Activated CD4-positive, CD25-positive, alpha-beta regulatory T cell treated with anti-CD3 and anti-CD28 coated beads, Interleukin-2, amount 50 U/mL, for 72 hours (primary cell): ENCODE measurements around the gene CDH4.
"Not testable (repeated sequence)": the region's sequence is repeated elsewhere in the genome, so short reads cannot be mapped to it uniquely, and the experiment has no call there.

Source experiments
- DNase-seq: peaks from one replicate; pipeline ENCODE4 v3.0.0; 2021

Gene CDH4

DNA sequence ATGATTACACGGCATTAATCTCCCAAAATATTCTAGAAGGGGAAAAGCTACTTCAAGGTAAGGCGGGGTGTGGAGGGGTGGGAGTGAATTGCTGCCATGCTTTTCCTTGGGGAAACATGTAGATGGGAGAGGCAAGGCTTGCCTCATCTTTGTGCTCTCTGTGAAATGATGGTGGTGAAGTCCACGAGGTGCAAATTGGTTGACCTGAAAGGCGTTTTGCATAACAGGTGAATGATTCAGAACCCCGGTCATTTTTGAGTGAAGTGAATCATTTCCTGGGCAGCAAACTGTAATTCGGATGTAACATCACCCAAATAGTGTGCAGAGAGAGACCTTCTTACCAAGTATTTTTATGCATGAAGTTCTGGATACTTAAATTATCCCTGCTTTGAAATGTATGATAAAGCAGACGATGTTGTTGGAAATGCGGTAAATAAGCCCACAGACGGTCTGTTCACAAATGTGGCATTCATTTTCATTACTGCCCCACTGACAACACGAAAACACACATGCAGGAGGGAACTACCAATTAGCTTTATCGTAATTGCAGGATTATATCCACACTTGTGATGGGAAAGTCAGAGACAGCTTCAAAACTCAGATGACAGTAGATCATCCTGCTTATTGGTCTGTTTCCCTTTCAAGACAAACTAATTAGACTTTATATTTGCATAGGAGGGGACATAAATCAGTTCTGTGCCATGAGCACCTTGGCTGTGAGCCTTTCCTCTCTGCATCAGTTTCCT lies 3.0 kb downstream of the CDH4 start:
- DNase-seq = no peak

DNA sequence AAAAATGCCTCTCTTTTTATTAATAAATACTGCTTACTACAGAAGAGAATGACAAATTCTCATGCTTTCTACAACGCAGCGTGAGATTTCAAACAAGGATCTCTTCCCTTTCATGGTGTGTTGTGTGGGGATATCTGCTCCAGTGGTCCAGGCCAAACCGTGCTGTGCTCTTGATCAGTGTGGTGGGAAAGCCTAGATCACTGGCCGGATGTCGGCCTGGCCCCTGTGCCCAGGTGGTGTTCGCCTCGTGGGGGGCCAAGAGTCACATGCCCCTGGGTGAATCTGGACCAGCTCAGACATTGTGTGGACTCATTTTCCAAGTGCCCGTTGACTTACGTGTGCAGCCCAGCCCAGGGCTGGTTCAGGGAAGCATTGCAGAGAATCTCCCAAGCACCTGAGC lies 4.3 kb downstream of the CDH4 start:
- DNase-seq = no peak

DNA sequence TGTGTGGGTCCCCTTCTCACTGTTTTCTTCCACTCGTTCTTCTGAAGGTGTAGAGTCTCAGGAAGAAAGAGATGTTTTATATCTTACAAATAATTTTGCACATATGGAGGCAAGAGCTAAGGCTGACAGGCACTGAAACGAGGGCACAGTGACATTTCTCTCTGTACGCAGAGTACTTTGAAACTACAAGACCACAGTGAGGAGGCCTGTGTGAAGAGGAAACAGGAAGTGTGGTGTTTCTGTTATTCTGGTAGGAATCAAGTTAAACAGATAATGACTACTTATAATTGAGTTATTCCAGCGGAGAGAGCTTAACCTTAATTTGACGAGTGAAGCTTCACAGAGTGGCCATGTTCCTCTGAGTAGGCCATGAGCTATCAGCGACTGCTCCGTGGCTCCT lies 4.8 kb downstream of the CDH4 start:
- DNase-seq = no peak

DNA sequence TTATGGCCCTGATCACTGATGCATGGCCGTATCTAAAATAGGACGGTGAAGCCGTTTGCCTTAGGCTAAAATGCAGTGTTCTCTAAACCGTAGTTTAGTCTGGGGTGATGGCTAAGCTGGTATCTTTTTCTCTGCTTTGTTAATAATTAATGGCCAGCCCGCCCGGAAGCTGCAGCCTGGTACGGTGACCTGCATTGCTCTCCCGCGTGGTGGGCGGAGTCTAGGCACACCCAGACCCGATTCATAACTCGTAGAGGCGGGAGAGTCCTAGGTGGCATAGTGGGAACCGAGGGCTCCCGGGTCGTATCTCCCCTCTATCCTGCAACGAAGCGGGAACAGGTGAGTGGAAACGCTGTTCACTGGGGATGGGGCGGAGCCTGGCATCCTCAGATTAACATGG lies 5.5 kb downstream of the CDH4 start:
- no peak for DNase-seq

DNA sequence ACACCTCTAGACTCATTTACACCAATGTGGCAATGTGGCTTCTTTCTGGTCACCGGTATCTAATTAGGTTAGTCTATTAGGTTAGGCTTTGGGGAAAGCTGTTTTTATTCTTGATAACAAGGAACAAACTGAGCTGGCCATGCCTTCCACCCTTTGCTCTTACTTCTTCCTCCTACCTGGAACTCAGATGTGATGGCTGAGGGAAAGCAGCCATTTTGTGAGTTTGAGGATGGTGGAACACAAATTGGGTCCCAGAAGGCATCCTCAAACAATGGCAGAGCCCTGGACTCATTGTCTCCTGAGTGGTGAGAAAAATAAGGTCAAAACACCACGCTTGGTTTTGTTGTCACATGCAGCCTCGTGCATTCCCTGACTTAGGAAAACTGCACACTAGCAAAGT lies 7.7 kb downstream of the CDH4 start:
- no peak for DNase-seq

DNA sequence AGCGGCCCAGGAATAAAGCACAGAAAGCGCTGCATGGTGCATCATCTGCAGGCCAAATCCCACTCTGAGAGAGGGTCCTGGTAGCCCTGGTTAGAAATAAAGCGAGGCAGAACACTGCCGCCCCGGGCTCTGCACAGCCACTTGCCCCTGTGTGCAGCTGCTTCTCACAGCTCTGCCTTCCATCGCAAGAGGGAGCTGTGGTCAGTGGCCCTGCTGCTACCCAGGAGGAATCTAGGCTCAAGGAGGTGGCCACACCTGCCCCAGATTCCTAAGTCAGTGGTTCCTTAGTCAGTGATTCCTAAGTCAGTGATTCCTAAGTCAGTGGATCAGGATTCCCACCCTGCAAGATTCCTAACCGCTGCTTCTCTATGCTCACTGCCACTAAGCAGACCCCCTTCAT lies 8.8 kb downstream of the CDH4 start:
- no peak for DNase-seq

DNA sequence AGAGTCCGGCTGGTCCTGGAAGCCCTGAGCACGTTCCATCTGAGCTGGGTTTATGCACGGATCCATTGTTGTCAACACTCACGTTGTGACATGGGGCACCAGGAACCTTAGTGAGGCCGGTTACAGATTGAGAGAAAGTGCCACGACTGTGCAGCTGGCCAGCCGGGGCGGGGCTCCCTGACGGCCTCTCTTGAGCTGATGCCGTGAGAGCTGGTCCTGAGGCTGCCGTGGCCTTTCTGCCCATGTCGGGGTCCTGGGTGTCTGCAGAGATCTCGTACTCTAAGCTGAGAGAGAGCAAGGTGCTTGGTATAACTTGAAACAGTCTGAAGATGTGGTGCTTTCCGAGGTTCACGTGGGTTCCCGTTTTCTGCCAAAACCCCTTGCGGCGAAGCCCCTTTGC lies 10.0 kb downstream of the CDH4 start:
- no peak for DNase-seq

DNA sequence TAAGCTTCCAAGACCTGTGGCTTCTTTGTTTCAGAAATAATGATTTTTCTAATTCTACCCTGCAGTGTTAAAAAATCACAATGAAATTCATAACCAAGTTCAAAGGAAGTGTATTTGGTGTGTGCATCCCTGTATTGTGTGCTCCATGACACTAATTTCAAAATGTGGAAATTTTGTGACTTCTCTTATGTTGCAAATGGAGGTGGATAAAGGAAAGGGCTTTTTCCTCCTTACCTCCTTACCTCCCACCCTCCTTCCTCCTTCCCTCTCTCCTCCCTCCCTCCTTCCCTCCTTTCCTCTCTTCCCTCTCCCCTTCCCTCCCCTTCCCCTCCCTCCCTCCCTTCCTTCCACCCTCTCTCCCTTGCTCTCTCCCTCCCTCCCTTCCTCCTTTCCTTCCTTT lies 10.5 kb downstream of the CDH4 start:
- DNase-seq = no peak

DNA sequence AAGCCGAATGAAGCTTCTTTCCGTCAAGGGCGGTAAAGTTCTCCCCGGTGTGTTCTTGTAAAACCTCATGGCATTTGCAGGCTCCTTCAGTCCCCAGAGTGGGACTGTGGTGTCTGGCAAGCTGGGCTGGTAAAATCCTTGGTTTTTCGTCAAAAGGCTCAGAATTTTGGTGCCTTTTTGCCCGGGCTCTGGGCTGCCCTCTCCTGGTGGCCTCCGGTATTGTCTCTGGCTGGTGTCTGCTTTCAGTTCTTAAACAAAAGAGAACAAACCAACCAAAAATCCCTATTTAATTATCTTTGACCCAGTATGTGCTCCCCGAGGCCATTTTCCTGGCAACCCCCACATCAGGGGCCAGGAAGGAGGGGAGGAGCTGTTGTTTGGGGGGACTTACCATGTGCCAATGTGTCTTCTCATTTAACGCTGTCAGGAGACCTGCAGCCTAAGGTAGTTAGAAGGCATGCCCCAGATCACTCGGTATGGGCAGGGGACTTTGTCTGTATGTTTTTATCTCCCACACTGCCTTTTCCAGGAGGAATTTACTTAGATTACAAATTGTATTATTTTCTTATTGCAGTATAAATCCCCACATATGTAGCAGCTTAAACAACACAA lies 11.1 kb downstream of the CDH4 start:
- peak; percentile 56 for DNase-seq

DNA sequence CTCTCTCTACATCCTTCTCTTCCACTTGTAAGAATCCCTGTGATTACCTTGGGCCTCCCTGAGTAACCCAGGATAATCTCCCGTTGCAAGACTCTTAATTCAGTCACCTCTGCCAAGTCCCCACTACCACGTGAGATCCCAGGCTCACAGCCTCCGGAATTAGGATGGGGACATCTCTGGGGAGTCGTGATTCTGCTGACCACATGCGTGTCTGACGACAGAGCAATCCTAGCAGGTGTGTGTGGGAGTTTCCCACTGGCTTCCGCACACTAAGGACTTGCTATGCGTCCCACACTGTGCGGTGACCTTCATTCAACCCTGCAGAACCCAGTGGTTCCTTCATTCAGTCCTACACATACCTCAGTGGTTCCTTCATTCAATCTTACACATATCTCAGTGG lies 11.9 kb downstream of the CDH4 start:
- DNase-seq = no peak

DNA sequence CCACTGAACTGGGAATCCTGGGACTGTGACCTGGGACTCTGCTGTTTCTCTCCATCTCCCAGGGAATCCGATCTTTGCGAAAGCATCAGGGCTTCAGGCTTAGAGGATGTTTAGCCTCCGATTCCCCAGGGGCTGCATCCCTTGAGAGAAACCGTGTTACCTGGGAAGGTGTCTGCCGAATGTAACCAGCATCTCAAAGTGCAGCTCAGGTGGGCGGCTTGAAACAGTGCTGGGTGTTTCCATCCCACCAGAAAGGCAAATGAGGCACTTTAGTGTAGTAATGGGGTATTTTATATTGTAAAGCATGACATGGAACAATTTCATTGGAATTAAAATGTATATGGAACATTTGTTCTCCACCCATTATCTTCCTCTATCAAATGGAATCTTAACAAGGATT lies 15.2 kb downstream of the CDH4 start:
- DNase-seq = no peak

DNA sequence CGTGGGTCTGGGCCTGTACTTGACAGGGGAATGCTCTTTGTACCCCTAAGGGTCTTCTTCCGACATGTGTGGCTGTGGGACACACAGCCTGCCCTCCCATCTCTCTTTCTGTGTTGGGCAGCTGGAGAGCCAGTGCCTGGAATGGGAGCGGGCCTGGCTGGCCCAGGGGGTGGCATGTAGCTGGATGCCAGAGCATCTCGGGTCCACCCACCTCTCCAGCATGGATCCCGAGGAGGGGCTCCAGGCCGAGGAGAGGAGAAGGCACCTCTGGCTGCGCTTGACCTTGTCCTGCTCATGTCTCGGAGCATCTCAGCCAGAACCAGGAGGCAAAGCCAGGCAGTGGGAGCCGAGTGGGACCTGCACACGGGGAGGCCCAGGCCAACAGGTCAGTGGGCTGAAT lies 16.0 kb downstream of the CDH4 start:
- DNase-seq = no peak

DNA sequence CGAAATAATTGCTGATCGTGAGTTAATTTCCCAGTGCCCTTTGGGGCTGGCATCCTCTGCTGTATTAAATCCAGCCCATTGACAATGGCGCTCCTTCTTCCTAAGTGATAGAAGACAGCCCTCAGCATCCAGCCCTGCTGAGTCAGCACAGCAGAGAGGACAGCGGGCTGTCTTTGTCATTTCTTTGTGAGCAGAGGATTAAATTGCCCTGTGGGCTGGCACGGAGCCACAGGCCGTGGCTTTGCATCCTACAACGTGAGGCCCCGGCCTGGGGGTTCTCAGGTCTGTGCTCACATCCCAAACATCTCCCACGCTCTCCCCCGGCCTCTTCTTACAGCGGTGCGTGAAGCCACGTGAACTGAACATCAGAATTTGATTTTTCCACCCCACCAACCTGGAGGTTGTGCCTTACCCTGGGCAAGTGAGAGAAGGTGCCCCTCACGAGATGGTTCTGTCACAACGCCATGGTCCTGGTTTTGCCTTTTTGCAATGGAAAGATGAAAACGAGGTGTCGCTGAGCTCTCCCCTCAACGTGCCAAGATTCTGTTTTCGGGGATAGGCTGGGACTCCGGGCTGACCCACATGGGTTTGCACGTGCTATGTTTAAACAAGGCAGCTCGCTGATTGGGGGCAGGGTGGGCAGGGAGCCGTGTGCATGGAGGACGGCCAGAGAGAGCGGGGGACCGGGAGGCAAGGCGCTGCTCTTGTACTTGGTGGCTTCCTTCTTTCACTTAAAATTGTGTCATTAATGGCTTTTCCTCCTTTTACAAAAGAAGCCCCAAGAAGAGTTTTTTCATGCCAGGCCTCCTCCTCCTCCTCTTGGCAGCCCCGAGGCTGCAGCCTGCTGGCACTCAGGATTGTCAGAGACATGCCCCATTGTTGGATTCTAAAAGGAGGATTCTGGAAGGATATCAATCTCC lies 19.5 kb downstream of the CDH4 start:
- no peak for DNase-seq

DNA sequence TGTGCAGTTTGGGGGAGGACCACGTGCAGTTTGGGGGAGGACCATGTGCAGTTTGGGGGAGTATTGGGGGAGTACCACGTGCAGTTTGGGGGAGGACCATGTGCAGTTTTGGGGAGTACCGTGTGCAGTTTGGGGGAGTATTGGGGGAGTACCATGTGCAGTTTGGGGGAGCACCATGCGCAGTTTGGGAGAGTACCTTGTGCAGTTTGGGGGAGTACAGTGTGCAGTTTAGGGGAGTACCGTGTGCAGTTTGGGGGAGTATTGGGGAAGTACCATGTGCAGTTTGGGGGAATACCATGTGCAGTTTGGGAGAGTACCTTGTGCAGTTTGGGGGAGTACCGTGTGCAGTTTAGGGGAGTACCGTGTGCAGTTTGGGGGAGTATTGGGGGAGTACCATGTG lies 21.0 kb downstream of the CDH4 start:
- DNase-seq = not testable (repeated sequence)

DNA sequence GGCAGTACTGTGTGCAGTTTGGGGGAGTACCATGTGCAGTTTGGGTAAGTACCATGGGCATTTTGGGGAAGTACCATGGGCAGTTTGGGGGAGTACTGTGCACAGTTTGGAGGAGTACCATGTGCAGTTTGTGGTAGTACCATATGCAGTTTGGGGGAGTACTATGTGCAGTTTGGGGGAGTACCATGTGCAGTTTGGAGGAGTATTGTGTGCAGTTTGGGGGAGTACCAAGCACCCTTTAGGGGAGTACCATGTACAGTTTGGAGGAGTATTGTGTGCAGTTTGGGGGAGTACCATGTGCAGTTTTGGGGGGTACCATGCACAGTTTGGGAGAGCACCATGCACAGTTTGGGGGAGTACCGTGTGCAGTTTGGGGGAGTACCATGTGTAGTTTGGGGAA lies 21.6 kb downstream of the CDH4 start:
- not testable (repeated sequence) for DNase-seq

DNA sequence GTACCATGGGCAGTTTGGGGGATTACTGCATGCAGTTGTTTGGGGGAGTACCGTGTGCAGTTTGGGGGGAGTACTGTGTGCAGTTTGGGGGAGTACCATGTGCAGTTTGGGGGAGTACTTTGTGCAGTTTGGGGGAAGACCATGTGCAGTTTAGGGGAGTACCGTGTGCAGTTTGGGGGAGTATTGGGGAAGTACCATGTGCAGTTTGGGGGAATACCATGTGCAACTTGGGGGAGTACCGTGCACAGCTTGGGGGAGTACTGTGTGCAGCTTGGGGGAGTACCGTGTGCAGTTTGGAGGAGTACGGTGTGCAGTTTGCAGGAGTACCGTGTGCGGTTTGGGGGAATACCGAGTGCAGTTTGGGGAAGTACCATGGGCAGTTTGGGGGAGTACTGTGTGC lies 22.3 kb downstream of the CDH4 start:
- DNase-seq = no peak

DNA sequence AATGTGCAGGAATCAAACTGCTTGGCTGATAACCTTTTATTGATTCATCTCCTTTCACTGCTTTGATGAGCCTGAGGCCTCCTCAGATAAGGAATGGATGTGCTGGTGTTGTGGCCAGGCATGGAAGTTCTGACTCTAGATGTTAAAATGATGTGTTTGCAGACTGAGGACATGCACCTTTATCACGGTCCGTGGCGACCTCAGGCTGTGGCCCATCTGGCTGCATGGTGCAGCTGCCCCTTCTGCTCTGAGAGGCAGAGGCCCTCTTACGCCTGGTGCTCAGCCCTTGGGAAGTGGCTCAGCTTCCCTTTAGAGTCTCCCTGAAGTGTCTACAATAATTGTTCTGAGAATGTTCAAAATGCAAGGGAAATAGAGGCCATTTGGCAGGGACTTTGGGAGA lies 26.2 kb downstream of the CDH4 start:
- DNase-seq = no peak

DNA sequence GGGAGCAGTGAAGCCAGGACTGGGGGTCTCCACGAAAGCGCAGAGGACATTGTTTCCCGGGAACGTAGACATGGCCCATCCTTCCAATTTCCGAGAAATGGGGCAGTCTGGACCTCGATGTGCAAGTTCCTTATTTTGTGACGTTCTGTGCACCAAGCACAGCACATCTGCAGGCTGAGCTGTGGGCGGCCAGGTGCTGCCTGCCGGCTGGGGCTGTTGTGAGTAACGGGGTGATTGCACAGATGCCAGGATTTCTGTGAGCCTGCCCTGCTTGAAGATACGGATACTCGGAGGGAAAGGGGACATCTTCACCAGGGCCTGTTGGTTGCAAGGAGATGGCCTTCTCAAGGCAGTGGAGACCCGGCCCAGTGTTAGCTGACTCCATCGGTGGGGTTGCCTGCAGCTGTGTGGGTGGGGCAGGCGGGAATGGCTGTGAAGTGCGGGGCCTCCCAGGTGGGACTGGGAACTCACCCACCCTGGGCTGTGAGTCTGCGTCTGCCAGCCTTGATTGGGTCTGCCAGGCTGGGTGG lies 27.6 kb downstream of the CDH4 start:
- no peak for DNase-seq

DNA sequence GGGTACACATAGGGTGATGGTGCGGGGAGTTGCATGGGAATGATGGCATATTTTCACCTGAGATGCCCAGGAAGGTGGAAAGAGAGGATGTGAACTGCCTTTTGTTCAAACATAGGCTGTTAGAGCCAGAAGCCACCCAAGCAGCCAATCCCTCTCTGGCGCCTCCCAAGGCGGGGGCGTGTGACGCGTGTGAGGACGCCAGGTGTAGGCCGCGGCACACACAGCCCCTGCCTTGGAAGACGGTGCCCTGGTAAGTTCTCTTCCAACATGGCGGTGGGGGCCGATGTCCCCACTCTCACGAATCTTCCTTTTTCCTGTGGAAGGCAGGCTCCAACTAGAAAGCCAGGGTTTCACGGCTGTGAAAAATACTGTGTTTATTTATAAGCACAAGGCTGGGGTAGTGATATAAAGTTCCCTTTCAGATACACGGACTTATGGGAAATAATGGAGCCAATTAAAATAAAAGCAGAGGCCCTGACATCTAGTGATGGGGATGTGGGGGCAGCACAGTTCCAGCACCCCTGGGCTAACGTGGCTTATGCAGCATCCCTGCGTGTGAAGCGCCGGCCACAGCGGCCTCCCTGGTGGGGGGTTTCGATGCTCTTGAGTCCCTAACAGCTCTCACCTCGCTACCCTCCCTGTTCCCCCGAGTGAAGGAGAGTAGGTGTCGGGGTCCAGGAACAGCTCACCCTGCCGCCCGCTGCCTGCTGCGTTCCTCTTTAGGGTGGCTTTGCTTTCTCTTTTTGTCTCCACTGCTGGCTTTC lies 28.3 kb downstream of the CDH4 start:
- DNase-seq = no peak

DNA sequence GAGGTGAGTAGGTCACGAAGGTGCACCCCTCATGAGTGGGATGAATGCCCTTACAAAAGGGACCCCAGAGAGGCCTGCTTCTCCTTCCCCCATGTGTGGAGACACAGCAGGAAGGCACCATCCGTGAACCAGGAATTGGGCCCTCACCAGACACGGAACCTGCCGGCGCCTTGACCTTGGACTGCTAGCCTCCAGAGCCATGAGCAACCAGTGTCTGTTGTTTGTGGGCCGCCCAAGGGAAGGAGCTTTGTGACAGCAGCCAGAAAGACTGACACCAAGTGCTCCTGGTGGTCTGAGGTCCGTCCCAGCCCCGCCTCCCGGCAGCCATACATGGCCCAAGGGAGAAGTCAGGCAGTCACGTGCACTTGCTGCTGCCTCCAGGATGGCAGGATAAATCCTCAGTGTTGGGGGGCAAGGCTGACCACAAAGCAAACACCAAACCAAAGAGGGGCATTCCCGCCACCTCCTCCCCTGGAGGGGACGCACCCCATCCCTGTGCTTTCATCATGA lies 29.3 kb downstream of the CDH4 start:
- no peak for DNase-seq

DNA sequence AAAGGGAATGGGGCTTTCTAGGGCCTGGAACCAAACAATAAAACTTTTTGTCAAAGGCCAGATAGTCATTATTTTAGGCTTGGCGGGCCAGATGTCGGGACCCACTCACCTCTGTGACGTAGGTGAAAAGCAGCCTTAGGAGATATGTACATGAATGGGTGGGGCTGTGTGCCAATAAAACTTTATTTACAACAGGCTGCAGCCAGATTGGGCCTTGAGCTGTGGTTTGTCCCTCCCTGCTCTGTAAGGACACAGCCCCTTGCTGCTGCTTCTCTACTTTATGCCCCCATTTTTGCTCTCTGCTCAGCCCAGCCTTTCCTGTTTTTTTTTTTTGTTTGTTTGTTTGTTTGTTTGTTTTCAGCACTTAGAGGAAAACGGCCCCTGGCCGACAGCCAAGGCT lies 32.7 kb downstream of the CDH4 start:
- DNase-seq = no peak

DNA sequence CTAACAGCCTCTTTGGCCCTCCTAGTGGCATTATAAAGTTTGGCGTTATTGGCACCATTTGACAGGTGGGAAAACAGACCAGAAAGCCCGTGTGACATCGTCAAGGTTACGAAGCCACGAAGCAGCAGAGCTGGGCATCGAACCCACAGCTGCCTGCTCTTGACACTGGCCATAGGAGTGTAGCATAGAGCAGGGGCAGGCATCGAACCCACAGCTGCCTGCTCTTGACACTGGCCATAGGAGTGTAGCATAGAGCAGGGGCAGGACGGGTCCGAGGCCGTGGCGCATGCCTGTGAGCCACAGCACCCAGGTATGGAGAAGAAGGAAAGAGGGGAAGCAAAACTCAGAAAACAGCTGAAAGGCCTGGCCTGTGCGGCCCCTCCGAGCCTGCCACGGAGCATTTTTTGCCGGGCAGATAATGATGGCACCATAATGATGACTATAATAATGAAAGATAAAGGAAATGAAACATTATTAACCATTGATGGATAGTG lies 33.1 kb downstream of the CDH4 start:
- no peak for DNase-seq

DNA sequence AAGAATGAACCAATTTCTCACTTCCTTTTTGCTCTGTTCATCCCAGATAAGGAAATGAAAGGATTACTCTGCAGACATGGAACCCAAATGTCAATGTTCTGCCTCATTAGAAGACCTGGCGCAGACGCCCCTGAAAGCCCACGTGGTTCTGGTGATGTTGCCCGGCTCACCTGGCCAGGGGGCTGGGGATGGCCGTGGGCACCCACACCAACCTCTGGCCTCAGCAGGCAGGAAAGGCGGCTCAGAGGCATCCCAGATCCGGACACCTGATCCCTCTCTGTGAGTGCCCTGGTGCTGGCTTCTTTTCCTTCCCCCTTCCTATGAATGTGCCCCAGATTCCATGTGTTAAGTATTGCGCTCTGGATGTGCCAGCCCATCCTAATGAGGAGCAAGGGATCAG lies 33.6 kb downstream of the CDH4 start:
- DNase-seq = no peak
